ENCODE data around the gene FHIT. TPM values are rescaled to one million over a fixed set of nuclear protein-coding genes. Genes with fewer than 3 reads are reported as not detected.

Gene FHIT
- total and polyA plus RNA-seq, 10 of the 15 experiments (the other 5 are each of a cell fraction or from before 2014, with no cell fraction given): 4.2 to 14.9 (median 9.4) TPM

GRCh38 chr3:60282866-60283265, 968.4 kb downstream of the FHIT start:
- intact Hi-C loops (cut with micrococcal nuclease; ENCODE audit: unreplicated experiment): no loop called here
- no TSS peak for BruUV-seq (replicated peaks)

More at GRCh38 chr3:60282866-60283265, 968.4 kb downstream of the FHIT start:
- ChIA-PET CTCF (no interaction called here), RAD21 (ENCODE audit: unreplicated experiment) (no interaction called here), SMC1A (ENCODE audit: uncharacterized antibody, unreplicated experiment) (no interaction called here), POLR2A (no interaction called here)
- Histone ChIP-seq H3K79me2 (ENCODE audit: control insufficient read depth, insufficient read depth, low read length) (no peaks in the 10 kb centered on the region), H3K4me2 (ENCODE audit: control insufficient read depth, insufficient read depth) (no peak overlapping the region), H3K9ac (ENCODE audit: control insufficient read depth, insufficient read depth, low read length) (no peak overlapping the region), H3K4me3 (no peak overlapping the region), H3K36me3 (ENCODE audit: control insufficient read depth in 2 of 2, insufficient read depth in 2 of 2, low read length in 1 of 2) (no peaks in the 10 kb centered on the region), H3K9me3 (replicated peaks; ENCODE audit: control insufficient read depth, insufficient read depth, low read length) (no peaks in the 10 kb centered on the region), H4K20me1 (ENCODE audit: control insufficient read depth, insufficient read depth) (no peaks in the 10 kb centered on the region), H2AFZ (ENCODE audit: control insufficient read depth, low read depth, low read length) (no peak overlapping the region), H3K27ac (ENCODE audit: control insufficient read depth, insufficient read depth) (no peak overlapping the region), H3K4me1 (ENCODE audit: control insufficient read depth, insufficient read depth, low read length) (no peaks in the 10 kb centered on the region), H3K27me3 (replicated peaks in 1 of 2; ENCODE audit: control insufficient read depth in 2 of 2, insufficient read depth in 2 of 2, low read length in 1 of 2) (no peaks in the 10 kb centered on the region)
- in situ Hi-C loops (cut with MboI): no loop called here
- DNase-seq (ENCODE audit: low read depth, low spot score): no peak
- ATAC-seq: no peak
- TF ChIP-seq, protein P1, sequence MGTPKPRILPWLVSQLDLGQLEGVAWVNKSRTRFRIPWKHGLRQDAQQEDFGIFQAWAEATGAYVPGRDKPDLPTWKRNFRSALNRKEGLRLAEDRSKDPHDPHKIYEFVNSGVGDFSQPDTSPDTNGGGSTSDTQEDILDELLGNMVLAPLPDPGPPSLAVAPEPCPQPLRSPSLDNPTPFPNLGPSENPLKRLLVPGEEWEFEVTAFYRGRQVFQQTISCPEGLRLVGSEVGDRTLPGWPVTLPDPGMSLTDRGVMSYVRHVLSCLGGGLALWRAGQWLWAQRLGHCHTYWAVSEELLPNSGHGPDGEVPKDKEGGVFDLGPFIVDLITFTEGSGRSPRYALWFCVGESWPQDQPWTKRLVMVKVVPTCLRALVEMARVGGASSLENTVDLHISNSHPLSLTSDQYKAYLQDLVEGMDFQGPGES (IDR thresholded peaks at IDR 0.05): no peak
- TF ChIP-seq KAT2A (conservative IDR thresholded peaks at IDR 0.05; ENCODE audit: control insufficient read depth, low read depth, low read length): no peak
- no peak for TF ChIP-seq IRF4 (IDR thresholded peaks at IDR 0.05; ENCODE audit: low read depth, low read length)
- no peak for TF ChIP-seq RFX5 (IDR thresholded peaks at IDR 0.05; ENCODE audit: low read depth, low read length)
- no peak for TF ChIP-seq MEF2B (IDR thresholded peaks at IDR 0.05; ENCODE audit: partially characterized antibody, poor library complexity, severe bottlenecking)
- no peak for TF ChIP-seq CREM (IDR thresholded peaks at IDR 0.05; ENCODE audit: low read depth)
- TF ChIP-seq POLR2AphosphoS5 (IDR thresholded peaks at IDR 0.05; ENCODE audit: low read length): no peak
- TF ChIP-seq NFXL1 (IDR thresholded peaks at IDR 0.05; ENCODE audit: borderline replicate concordance): no peak
- no peak for TF ChIP-seq SMC3 (IDR thresholded peaks at IDR 0.05; ENCODE audit: borderline replicate concordance, low read length)
- TF ChIP-seq, protein P2, sequence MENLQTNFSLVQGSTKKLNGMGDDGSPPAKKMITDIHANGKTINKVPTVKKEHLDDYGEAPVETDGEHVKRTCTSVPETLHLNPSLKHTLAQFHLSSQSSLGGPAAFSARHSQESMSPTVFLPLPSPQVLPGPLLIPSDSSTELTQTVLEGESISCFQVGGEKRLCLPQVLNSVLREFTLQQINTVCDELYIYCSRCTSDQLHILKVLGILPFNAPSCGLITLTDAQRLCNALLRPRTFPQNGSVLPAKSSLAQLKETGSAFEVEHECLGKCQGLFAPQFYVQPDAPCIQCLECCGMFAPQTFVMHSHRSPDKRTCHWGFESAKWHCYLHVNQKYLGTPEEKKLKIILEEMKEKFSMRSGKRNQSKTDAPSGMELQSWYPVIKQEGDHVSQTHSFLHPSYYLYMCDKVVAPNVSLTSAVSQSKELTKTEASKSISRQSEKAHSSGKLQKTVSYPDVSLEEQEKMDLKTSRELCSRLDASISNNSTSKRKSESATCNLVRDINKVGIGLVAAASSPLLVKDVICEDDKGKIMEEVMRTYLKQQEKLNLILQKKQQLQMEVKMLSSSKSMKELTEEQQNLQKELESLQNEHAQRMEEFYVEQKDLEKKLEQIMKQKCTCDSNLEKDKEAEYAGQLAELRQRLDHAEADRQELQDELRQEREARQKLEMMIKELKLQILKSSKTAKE (IDR thresholded peaks at IDR 0.05; ENCODE audit: low read depth, poor library complexity, severe bottlenecking): no peak
- no peak for TF ChIP-seq CBX5 (IDR thresholded peaks at IDR 0.05; ENCODE audit: low read depth)
- no peak for TF ChIP-seq POU2F2 (IDR thresholded peaks at IDR 0.05; ENCODE audit: borderline replicate concordance, low read depth, low read length)
- TF ChIP-seq ZBED1 (IDR thresholded peaks at IDR 0.05; ENCODE audit: borderline replicate concordance): no peak
- TF ChIP-seq ZNF24 (IDR thresholded peaks at IDR 0.05): no peak
- no peak for TF ChIP-seq RCOR1 (conservative IDR thresholded peaks at IDR 0.05; ENCODE audit: low read depth, low read length)
- no peak for FAIRE-seq
- WGBS (ENCODE audit: insufficient coverage, insufficient replicate concordance, low lambda C conversion rate, missing lambda C conversion rate): 19% methylated on average over 2 of the region's 2 CpGs
